ENCODE results near the gene ERN2.

ERN2 gene

DNA sequence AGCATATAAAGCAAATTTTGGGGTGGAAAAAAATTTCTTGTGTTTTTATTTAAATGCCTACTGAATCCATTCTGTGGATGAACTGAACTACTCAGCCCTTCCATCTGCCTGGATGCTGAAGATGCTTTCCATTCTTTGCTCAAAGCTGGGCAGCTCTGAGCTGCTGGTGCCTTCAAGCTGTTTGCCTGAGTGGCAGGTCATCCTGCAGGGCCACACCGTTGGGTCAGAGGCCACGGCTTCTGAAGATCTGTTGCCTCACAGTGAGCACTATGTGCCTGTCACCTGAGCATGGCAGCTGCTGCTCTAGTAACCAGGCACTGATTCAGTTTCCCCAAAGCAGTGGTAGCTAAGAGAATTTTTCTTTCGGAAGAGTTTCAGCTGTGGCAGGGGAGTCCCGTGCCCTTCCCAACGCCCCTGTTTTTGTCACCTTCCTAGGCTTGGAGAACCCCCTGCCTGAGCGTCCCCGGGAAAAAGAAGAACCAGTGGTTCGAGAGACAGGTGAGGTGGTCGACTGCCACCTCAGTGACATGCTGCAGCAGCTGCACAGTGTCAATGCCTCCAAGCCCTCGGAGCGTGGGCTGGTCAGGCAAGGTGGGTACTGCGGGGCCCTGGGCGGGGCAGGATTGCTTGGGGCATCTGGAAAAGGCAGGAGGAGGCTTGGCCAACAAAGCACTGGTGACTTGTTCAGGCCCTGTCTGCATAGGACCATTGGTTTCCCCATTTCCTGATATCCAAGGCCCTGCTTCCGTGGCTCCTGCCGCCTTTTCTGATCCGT, 25.8 kb downstream of the ERN2 start:
- no peak for DNase-seq (ENCODE audit: low spot score)

DNA sequence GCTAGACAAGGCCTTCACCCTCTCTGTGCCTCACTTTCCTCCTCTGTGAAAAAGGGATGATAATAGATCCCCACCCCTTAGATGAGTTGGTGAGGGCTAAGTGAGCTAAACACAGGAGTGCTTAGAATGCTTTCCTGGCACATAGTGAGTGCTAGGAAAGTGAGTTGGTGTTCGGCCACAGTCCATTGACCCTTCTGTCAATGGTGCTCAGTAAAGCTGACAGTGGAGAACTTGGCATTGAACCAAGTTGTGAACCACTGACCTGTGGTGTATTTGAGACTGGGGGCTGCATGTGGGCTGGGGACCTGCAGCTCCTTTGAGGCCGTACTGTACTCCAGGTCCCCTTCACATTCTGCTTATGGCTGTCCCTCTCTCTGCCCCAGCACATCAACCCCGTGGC, 29.5 kb downstream of the ERN2 start:
- DNase-seq (ENCODE audit: low spot score) = no peak

DNA sequence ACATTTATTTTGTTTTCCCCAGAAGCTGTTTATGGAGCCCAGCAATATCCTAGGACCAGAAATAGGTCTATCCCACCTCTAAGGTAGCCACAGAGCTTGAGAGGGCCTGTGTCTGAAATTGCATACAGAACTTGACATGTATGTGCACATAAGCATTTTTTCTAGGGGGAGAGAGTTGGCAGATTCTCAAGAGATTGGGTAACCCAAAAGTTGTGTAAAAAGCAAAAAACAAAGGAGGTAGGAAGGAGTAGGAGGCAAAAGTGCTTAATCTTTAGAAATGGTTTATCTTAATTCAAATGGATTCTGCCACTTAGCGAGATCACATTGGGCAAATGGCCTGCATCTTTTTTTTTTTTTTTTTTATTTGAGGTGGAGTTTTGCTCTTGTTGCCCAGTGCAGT, 30.8 kb downstream of the ERN2 start:
- DNase-seq (ENCODE audit: low spot score) = no peak

DNA sequence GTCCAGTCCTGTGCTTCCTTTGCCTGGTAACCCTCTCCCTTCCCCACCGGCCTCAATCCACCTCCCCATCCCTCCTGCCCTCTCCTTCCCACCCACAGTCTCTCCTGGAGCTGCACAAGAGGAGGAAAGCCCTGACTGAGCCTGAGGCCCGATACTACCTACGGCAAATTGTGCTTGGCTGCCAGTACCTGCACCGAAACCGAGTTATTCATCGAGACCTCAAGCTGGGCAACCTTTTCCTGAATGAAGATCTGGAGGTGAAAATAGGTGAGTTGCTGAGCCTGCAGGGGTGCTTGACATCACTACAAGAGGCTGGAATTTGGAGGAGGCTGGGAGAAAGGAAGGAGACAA, 33.1 kb downstream of the ERN2 start:
- DNase-seq (ENCODE audit: low spot score) = no peak

DNA sequence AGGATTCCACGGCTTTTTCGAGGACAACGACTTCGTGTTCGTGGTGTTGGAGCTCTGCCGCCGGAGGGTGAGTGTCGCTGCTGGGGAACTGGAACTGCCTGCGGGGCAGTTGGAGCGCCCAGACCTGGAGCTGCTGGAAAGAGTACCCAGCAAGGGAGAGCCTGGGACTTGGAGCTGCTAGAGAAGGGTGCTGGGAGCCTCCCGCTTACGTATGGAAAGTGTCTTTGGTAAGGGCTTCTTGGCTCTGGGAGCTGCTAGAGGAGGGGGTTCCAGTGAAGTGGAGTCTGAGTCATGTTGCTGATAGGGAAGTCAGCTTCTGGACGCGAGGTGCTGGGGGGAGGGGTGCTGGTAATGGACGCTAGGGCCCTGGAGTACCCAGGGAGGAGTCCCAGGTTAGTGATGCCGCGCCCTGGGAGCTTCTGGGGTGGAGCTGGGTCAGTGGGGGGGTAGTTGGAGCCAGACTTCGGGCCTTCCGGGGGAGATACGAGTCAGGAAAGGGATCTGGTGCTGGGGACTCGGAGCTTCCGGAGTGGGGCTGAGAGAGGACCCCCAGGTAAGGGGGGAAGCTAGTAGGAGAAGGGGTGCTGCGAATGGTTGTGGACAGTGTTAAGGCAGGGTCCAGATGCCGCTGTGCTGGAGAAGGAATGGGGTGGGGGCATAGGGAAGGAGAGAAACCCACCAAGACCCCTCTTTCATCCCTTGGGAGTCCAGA, 33.6 kb downstream of the ERN2 start:
- peak; percentile 60 for DNase-seq (ENCODE audit: low spot score)

DNA sequence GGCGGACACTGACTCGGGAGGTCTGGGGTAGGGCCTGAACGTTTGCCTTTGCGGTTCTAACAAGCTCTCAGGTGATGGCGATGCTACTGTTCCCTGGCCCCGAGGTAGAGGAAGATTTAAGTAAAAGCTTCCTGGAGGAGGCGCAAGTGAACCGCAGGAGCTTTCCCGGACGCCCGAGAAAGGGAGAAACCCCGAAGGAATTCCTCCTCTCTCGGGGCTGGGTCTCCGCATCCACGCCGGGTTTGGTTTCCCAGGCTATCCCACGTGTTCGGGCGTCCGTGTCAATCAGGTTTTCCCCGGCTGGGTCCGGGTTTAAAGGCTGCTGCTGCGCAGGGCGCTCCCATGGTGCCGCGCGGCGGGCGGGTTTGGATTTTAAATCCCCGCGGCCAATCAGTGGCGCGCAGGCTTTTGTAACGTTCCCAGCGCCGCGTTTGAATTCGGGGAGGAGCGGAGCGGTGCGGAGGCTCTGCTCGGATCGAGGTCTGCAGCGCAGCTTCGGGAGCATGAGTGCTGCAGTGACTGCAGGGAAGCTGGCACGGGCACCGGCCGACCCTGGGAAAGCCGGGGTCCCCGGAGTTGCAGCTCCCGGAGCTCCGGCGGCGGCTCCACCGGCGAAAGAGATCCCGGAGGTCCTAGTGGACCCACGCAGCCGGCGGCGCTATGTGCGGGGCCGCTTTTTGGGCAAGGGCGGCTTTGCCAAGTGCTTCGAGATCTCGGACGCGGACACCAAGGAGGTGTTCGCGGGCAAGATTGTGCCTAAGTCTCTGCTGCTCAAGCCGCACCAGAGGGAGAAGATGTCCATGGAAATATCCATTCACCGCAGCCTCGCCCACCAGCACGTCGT, 34.4 kb downstream of the ERN2 start, which contains the start of gene PLK1:
PLK1 (plus strand) TSS at position 460 of the 844 bp plus-strand sequence; CDS start at position 504, 44 bp downstream.
- DNase-seq (ENCODE audit: low spot score) = peak; percentile 95

DNA sequence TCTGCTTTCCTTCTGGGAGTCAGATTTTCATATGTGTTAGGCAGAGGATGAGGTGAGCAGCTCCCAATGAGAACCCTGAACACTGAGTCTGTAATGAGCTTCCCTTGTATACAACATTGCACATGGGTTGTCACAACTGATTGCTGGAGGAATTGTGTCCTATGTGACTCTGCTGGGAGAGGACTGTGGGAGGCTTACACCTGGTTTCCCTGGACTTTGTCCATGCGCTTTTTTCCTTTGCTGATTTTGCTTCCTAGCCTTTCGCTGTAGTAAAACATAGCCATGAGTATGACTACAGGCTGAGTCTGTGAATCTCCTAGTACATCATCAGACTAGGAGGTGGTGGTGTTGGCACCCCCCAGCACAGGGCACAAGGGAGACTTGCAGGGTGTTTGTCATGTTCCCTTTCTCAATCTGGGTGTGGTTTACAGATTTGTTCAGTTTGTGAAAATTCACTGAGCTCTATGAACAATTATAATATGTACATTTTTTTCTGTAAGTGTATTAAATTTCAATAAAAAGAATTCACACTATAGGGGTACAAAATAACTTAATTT, 36.0 kb downstream of the ERN2 start:
- no peak for DNase-seq (ENCODE audit: low spot score)

DNA sequence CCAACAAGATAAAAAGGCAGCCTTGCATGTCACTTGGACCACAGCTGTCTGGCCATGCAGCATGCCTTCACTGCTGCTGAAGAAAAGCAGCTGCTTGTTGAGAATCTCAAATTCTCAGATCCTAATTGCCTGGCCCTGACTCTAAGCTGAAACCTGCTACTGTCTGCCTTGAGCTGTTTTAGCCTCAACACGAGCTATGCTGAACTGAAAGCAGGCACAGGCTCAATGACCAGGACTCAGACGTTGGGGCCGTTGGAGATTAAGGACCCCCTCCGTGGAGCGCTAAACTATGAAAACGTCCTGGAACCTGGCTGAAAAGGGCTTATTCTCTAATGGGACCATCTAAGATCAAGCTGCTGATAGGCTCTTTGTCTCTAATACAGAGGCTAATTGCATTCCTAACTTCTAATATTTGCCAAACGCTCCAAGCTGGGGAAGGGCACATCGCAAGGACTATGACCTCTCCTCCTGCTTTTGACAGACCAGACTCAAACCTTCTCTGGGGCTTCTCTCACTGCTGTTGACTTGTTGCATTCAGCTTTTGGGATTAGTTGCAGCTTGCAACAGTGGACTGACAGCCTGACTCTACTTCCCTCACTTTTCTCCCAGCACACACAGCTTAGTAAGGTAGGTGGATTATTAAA, 38.9 kb downstream of the ERN2 start:
- no peak for DNase-seq (ENCODE audit: low spot score)

DNA sequence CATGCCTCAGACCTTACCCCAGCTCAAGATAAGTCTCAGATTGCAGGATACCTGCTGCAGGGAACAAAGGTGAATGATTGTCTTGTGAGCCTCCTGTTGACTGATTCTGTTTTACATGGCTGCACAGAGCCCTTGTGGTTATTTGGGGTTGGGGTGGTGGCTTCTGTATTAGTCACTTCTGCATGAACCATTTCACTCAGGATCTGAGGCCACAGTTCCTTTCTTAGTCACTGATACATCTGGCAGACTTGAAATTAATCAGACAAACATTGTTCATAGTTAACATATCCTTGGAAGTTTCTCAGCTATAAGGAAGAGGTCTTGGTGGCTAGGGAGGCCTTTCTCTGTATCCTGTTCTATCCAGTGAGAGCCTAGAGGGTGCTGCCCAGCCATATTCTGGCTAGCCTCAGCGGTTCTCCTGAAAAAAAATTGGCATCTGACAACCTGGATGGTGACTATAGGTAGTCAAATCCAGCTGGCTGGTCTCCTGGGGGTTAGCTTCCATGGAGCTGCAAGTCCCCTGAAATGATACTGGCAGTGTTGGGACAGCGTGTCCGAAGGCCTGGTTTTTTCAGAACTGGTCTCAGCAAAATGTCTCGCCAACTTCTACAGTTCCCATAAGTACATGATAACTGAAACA, 42.8 kb downstream of the ERN2 start:
- no peak for DNase-seq (ENCODE audit: low spot score)

DNA sequence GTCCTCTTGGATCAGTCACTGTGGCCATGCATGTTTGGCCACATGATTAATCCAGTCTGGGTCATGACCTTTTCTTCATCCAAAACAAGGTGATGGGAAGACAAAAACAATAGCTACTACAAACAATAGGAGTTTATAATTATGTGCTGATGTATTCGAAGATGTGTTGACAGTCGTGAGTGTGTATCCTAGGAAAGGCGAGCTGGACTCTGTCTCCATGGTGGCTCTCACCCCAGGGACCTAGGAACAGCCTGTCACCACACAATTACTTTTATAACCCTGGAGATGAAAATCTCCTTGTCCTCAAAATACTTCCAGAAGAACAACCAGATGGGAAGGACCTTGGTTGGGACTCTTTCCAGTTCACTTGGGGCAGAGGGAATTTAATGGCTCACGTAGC, 44.1 kb downstream of the ERN2 start:
- no peak for DNase-seq (ENCODE audit: low spot score)

DNA sequence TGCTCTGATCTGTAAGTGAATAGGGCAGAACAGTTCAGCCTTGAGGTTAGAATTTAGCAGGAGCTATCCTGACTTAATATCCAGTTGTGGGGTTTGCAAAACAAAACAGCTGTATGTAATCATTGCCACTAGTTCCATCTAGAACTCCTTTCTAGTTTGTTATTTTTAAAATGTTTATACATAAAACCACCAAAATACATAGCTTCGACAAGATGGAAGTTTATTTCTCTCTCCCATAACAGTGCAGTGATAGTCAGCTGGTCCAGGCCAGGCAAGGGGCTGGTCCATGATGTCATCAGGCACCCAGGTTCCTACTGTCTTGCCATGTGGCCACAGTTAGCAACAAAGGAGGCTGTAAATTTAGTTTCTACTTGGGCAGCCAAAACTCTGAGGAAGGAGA, 44.8 kb downstream of the ERN2 start:
- DNase-seq (ENCODE audit: low spot score) = no peak

DNA sequence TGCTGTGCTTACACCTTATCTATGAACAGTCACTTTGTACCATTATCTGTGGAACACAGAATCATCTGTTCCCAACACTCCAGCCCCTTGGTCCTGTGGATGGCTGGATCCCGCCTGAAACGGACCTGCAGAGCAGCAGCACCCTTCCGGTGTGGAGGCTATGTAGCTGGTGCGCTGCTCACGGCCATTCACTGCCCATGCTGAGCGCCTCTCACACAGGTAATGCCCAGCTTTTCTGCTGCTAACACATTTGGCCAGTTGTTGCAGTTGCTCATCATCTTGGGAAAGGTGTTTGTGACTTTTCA, 45.7 kb downstream of the ERN2 start:
- DNase-seq (ENCODE audit: low spot score) = no peak

DNA sequence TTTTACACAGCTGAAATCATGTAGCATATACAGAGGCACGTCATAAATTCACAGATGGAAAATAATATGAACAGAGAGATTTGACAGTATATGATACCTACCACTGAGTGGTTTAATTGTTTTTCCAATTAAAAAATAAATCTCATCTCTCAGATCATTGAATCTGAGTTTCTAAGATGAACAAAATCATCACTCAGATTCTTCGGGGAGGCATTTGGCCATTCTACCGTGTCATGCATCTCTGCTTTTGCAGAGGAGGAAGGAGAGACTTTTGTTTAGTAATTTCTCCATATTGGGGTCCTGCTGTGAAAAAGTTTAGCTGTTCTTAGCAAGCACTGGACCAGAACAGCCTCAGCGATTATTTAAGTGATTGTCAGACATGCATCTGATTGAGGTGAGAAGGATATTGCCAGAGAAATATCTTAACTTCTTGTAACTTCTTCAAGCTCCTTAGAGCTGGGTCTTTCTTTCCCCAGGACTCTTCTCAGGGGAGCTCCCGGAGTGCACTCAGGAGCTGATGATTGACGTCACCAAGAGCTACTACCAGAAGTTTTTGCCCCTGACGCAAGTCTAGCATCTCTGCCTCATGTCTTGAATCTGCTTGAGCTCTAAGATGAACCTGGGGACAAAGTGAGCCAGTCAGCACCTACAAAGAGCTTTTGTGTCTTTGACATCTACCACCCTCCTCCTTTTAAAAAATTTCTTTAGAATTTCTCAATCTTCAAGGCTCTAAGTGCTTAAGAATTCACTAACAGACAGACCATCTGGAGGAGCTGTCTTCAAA, 46.3 kb downstream of the ERN2 start:
- DNase-seq (ENCODE audit: low spot score) = no peak

DNA sequence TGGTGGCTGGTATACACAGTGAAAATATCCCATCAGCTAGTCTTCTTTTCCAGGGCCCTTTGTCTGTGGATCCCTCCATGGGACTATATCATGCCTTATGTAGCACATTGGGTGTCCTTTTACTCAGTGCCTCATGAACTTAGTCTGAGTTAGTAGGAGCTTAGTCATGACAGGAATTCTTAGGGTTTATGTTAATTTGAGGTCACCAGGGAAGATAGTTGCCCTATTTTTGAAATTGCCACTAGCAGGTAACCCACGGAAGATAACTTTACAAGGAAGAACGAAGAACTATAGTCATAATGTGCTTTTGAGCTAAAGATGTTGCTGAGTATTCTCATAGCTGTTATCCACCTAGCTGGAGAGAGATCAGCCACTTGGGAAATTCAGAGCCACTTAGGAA, 49.1 kb downstream of the ERN2 start:
- DNase-seq (ENCODE audit: low spot score) = no peak

DNA sequence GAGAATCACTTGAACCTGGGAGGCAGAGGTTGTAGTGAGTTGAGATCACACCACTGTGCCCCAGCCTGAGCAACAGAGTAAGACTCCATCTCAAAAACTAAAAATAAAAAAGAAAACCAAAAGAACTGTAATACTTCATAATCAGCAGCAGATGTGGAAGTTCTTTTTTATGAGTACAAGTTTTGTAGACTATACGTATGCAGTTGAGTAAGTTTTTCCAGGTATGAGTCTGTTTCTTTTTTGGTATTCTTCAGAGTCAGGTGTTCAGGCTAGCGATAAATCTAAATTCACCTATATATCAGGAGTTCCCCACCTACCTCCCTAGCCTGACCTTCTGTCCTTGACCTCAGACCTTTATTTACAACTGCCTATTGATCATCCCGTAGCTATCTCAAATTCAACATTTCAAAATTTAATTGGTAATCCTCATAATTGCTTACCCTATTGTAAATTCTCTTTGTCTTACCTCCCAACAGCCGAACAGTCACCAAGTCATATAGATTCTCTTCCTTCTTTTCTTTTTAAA, 61.0 kb downstream of the ERN2 start:
- DNase-seq (ENCODE audit: low spot score) = no peak

DNA sequence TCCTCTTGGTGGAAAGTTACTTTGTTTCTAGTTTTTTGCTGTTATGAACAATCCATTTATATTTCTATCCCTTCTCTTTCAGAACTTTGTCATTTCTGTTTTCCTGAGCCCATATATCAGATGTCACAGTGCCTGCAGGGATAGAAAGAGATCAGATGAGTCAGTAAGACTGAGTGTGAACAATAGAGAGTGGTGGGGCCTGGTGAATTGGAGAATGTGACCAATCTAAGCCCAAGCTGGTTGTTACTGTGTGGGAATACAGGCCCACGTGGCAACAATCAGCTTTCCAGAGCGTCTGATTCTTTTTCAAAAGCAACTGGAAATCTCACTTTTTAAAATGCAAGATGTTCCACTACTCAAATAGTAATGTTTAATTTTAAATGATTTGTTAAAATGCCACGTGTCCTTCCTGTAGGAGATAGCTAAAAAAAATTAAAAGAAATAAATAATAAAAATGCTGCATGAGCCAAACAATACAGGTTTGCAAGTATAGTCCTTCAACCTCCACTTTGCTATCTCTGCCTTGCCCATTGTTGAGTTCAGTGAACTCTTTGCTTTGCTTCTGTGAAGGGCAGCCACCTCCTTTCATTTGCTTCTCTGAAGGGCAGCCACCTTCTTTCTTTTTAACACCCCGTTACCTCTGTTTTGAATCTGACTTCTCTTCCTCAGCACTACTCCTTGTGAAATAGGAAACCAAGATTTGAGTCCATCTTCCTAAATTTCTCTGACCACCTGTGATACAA, 62.2 kb downstream of the ERN2 start:
- no peak for DNase-seq (ENCODE audit: low spot score)

DNA sequence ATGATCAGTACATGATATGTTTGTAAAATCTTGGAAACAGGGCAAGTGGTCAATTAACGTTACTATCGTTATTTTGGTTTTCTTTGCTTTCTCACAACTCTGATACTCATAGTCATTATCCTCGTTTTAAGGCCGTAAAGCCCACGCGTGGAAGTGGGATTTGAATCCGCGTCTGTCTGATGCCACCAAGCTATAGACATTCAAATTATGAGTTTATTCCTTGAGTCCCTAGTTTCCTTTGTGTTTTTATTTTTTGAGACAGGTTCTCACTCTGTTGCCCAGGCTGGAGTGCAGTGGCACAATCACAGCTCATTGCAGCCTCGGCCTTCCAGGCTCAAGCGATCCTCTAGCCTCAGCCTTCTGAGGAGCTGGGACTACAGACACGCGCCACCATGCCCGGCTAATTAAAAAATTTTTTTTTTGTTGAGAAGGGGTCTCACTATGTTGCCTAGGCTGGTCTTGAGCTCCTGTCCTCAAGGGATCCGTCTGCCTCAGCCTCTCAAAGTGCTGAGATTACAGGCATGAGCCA, 70.7 kb downstream of the ERN2 start:
- no peak for DNase-seq (ENCODE audit: low spot score)

DNA sequence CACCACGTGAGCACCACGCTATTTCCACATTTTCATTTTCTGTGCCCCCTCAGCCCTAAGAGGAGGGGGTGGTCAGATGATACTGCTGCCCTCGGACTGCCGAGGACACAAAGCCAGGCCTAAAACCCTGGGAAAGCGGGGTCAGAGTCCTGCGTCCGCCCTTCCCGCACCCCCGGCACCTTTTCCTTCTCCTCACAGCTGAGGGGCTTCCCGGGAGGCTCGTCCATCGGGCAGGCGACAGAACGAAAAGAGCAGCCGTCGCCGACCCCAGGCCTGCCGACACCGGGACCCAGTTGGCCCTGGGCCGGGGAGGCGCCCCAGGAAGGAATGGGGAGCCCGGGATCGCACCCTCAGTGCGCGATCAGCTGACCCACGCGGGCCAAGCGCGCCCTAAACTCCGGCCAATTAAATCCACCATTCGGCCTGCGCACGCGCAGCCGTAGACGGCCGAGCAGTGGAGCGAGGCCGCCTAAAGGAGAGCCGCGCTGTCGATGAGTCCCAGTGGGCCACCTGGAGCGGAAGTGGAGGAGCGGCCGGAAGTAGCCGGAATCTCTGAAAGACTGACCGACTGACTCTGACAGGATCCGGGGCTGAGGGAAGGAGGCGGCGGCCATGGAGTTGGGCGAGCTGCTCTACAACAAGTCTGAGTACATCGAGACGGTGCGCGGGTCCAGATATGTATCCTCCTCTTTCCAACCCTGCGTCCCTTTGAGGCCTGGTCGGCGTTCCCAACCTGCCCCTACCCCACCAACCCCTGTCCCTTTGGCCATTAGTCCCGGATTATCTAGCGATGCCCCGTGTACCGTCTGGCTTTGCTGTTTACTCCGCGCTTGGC, 71.9 kb downstream of the ERN2 start, which contains the start of the genes DCTN5 and PALB2:
DCTN5 (plus strand) TSS at position 536 of the 835 bp plus-strand sequence; CDS start at position 613, 77 bp downstream.
PALB2 (minus strand) TSS at position 380 of the 835 bp plus-strand sequence; CDS start at position 227, 153 bp downstream.
- peak; percentile 86 for DNase-seq (ENCODE audit: low spot score)

DNA sequence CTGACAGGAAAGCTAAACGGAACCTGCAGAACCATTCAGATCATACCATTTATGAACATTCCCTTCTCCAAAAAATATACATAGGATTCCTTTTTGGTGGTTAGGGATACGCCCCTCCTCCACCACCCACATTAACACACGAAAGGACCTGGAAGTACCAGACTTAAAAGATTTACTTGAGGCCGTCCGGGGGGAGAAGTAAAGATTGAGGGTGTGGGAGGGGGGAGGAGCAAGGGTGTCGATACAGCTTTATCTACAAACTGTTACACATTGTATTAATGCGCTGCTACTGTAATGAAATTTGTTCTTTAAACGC, 72.4 kb downstream of the ERN2 start:
- no peak for DNase-seq (ENCODE audit: low spot score)
